CD4-positive, alpha-beta T cell treated with Interleukin-4 for 1 hour (primary cell): Measurements from ENCODE around the gene CPED1.

ENCODE experiments used
- DNase-seq, 2 donors: peaks; one replicate each; pipeline ENCODE4 v3.0.0-alpha.2; 2020 to 2022

Gene CPED1

DNA sequence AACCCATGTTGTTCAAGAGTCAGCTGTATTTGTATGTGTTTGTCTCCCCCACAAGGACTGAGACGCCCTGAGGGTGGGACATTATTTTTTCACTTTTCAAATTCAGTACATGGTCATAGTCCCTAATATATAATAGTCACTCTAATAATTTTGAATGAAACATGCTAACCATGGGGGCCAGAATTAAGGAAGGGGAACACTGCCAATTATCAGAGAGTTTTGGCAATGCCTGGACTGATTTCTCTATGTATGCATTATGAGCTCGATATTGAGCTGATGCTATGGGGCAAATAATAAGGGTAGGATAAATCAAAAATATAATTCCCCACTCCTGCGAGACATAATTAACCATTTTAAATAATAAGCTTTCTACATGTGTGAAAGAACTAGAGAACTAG lies 87.4 kb downstream of the CPED1 start:
- no peak for DNase-seq

DNA sequence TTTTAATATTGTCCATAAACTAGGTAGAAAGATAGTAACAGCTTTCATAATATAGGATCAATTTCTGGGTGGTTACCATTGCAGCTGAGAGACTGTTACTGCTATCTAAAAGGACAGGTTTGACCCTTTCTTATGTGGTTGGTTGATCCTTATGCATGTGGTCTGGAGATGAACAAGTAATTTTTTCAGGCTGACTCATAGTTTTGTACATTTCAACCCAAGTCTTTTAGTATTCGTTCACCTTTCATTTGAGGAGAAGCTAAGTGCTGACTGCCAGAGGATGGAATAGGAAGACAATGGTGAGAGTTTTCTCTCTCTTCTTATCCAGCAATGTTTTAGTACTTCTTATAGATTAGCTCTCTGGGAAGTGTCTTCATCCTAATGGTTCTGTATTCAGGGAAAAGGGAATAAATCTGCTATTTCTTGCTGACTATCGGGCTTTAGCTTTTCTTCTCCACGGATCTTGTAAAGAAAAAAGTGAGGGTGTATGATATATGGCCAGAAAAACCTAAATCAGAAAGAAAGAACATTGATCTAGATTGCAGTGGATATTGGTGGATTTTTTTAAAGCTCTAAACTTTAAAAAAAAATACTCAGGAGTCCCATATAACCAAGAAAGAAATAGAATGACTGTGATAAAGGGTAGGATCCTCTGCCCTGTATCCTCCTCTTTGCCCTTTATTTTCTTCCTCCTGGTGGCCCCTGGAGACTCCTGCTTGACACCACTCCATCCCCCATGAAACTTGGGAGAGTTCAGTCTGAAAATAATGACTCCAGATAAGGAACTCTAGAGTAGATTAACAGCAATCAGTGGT lies 88.0 kb downstream of the CPED1 start:
- DNase-seq, result no peak

DNA sequence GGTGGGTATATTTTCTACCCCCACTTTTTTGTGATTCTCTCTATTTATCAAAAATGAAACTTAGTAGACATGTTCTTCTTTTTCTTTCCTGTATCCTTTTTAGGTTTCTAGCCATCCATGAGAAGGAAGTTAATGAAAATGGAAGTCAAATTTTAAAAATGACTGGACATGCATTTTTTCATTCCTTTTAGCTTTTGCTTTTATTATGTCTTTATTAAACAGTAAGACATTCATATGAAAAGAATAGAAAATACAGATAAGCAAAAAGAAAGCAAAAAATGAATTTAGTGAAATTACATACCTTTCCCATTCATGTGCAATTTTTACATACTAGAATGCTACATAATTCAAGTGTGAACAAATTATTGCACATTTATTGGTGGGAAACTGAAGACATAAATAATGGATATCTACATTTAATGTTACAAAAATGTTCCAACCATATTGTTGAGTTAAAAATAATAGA lies 88.7 kb downstream of the CPED1 start:
- no peak for DNase-seq

GRCh38 chr7:121078701-121079227 lies 90.3 kb downstream of the CPED1 start:
- no peak for DNase-seq

- no peak for DNase-seq
Measured at GRCh38 chr7:121079425-121080169, 91.1 kb downstream of the CPED1 start.

DNA sequence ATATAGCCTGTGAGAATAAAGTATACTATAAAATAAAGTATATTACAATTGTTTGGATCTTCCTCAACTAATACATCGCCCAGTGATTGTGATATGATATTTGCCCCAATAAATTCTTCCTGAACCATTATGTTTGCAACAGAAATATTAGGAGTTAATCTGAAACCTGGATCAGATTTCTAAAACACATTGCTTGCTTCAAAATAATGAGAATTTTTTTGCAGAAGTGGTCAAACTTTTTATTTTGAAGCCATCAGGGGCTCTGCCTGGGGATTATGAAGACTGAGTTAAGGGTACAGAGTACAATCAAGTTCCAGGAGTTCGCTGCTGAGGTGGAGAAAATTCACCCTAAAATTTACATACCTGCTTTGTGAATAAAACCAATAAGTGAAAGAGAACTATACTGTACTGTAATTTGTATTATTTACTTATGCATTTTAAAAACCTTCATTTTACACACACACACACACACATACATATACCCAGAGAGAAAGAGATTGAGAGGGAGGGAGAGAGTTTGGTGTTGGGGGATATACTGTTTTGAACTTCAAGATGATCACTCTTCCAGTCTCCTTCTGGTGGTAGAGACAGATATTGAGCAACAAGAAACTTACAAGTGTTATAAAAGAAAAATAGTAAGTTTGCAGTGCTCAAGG lies 91.9 kb downstream of the CPED1 start:
- DNase-seq, result no peak

DNA sequence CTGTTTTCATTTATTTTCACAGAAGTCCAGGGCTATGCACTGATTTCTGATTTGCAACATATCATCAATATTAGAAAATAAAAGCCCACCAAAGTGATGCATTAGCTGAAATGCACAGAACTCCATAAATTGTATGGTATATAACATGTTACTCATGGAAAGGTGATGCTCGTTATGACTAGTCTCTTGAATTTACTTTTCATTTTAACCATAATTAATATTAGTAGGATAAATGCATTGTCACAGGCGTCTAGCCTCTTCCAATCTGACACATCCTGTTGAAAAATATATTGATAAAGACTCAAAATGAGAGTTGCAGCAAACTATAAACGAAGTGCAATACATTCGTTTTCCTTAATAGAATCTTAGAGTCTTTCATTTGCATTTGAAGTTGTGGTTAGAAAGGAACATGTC lies 92.4 kb downstream of the CPED1 start:
- no peak for DNase-seq

DNA sequence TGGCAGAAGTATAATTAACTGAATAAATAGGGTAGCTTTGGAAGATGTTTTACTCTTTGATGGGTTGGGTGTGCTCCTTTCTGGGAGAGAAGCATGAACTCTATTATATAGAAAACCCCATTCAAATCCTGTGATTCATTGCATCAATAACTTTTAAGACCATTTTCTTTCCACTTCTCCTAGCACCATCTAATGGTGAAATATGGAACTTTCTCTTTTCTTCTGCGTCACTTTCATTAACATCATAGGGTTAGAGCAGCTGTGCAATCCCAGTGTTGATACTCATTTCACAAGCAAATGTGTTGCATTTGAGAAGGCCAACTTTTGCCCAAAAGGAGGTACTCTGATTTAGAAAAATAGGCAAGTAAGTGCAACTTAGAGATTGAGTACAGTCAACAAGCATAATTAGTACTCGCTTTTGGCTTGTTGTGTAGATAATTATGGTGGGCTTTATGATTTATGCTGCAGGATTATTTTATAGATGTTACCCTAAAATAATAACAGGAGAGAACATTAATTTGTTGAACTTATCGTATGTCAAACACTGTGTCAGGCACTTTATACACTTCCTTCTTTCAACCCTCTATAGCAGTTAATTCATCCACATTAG lies 92.9 kb downstream of the CPED1 start:
- peak in 1 of 2 donors; percentile 57 for DNase-seq

DNA sequence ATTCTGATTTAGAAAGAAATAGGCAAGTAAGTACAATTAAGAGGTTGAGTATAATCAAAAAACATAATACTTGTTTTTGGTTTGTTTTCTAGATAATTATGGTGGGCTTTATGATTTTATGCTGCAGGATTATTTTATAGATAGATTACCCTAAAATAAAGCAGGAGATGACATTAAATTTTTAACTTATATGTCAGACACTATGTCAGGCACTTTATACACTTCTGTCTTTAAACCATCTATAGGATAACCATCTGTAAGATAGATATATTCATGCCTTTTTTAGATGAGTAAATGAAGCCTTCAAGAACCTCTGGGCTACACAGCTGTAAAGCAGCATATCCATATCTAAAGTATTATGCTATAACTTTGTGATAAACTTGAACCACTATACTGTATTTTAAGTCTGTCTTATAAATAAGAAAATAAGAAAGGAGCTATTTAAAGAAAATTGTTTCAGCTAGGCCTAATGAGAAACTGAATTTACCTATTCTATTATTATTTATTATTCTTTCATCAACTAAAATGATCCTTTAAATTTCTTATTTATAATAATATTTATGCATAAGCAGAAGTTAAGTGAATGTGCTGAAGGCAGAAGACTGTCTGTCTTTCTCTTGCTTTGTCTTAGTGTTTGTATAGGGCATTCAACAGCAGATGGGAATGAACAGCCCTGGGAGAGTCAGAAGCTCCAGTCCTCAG lies 94.0 kb downstream of the CPED1 start:
- no peak for DNase-seq

DNA sequence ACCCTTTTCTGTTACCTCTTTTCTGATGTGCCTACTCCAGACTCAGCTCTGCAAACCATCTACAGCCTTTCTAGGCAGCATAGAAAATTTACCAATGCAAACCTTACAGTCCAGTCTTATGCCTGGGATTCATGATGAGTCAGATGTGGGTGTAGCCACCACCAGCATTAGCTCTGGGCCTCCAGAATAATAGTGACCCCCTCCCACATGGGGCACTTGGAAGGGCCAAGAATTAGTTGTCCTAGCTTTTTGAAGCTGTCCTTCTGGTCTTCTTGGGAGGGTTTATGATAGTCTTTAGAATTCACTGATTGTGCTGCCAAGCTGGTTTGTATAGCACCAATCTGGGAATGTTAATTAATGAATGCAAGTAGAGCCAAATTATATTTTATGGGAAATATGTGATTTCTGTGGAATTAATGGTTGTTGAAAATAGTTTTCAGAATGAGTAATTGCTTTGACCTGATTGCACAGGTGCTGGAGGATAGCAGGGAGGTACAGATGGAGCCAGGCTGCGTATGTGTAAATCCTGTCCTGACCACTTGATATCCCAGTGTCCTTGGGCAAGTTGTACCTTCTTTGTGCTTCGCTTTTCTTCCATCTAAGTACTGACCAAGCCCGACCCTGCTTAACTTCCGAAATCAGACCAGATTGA lies 94.8 kb downstream of the CPED1 start:
- no peak for DNase-seq

GRCh38 chr7:121083790-121084251 lies 95.3 kb downstream of the CPED1 start:
- no peak for DNase-seq

- DNase-seq, result no peak
Measured at GRCh38 chr7:121084256-121084655, 95.7 kb downstream of the CPED1 start.

GRCh38 chr7:121084748-121085336 lies 96.3 kb downstream of the CPED1 start:
- no peak for DNase-seq

GRCh38 chr7:121085922-121086321 lies 97.4 kb downstream of the CPED1 start:
- DNase-seq, result no peak

- no peak for DNase-seq
Measured at GRCh38 chr7:121088870-121089269, 100.4 kb downstream of the CPED1 start.

- DNase-seq, result no peak
Measured at GRCh38 chr7:121094829-121095228, 106.3 kb downstream of the CPED1 start.

GRCh38 chr7:121097577-121097976 lies 109.1 kb downstream of the CPED1 start:
- no peak for DNase-seq

GRCh38 chr7:121099572-121099971 lies 111.1 kb downstream of the CPED1 start:
- DNase-seq, result no peak

DNA sequence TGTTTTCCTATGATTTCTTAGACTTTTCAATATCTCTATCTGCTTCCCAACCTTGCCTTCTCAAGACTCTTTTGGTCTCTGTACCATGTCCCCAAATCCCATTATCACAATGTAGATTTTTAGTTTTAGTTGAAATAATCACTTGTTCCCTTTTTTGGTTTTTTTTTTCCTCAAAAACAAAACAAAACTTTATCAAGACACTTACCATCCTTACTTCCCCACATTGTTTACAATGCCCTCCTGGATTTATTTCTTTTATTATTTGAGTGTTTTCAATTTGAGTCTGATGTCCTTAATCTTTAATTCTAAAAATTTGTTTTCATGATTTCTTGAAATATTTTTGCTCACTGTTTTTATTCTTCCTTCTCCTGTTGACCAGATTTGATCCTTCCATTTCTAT lies 112.6 kb downstream of the CPED1 start:
- DNase-seq, result no peak

DNA sequence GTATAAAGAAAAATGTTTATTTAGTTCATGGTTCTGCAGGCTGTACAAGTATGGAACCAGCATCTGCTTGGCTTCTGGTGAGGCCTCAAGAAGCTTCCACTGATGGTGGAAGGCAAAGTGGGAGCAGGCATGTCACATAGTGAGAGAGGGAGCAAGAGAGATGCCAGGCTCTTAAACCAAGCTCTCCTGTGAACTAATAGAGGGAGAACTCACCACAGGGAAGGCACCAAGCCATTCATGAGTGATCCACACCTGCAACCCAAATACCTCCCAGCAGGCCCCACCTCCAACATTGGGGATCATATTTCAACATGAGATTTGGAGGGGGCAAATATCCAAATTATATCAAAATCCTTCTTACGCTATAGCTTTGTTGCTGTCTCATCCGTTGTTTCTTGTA lies 113.1 kb downstream of the CPED1 start:
- DNase-seq, result no peak

GRCh38 chr7:121102619-121103018 lies 114.1 kb downstream of the CPED1 start:
- no peak for DNase-seq
